ENCODE results near the gene TMEM121B.

DNA sequence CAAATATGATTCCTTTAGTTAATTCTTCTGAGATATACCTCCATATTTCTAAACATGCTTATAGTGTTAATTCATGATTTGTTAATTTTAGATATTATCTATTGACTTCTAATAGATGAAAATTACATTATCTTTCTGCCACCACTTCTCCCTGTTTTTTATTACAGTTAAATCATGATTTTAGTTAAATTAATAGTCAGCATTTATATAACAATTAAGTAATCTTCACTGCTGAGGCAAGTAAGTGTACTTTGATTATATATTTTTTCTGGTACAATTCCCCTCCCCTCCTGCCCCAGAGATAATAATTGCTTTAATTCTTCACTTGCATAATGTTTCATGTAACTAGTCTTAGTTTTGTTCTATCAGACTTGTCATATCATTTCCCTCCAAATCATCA lies 30.6 kb downstream of the TMEM121B start:
- TF ChIP-seq, protein P1, sequence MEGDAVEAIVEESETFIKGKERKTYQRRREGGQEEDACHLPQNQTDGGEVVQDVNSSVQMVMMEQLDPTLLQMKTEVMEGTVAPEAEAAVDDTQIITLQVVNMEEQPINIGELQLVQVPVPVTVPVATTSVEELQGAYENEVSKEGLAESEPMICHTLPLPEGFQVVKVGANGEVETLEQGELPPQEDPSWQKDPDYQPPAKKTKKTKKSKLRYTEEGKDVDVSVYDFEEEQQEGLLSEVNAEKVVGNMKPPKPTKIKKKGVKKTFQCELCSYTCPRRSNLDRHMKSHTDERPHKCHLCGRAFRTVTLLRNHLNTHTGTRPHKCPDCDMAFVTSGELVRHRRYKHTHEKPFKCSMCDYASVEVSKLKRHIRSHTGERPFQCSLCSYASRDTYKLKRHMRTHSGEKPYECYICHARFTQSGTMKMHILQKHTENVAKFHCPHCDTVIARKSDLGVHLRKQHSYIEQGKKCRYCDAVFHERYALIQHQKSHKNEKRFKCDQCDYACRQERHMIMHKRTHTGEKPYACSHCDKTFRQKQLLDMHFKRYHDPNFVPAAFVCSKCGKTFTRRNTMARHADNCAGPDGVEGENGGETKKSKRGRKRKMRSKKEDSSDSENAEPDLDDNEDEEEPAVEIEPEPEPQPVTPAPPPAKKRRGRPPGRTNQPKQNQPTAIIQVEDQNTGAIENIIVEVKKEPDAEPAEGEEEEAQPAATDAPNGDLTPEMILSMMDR (IDR thresholded peaks at IDR 0.05) = no peak
- TF ChIP-seq ZFX (IDR thresholded peaks at IDR 0.05; ENCODE audit: borderline replicate concordance) = no peak
